Caco-2 (cell line): ENCODE results near the gene ZNF155. TPM values are rescaled to one million over a fixed set of nuclear protein-coding genes. Genes with fewer than 3 reads are reported as not detected.

Experiments used
- Bru-seq: library from RNA; stranded (reverse); fragments of 400-500 nt; gene quantifications from one replicate; lab custom pipeline; 2021; lab: Mats Ljungman, UMichigan
- BruChase-seq, 2 experiments: library from RNA; stranded (reverse); fragments of 400-500 nt; gene quantifications; one replicate each; lab custom pipeline; 2021; lab: Mats Ljungman, UMichigan
- BruUV-seq: library from RNA; stranded (reverse); fragments of 400-500 nt; replicated peaks from 2 replicates; lab custom pipeline; 2021; lab: Mats Ljungman, UMichigan
- CTCF ChIA-PET: fragments of 300-600 bp; sonication (Branson Sonifier 250); formaldehyde crosslinking; loops from one replicate; lab custom pipeline; 2022; ENCODE audit warnings: antibody characterized with exemption; lab: Charles Lee
- POLR2A ChIA-PET: fragments of 300-600 bp; sonication (Branson Sonifier 250); formaldehyde crosslinking; loops from one replicate; lab custom pipeline; 2022; ENCODE audit warnings: antibody characterized with exemption; lab: Charles Lee
- DNase-seq, 2 experiments: peaks; one replicate each; pipeline versions ENCODE4 v3.0.0 to v3.0.0-alpha.2; 2020 to 2022
- H3K27me3 ChIP-seq: replicated peaks from 2 replicates; pipeline ENCODE4 v1.6.0; 2011; ENCODE audit warnings: low read length; ENCODE audit not compliant: control insufficient read depth, insufficient read depth
- H3K36me3 ChIP-seq: 2 replicates; pipeline ENCODE4 v1.5.1; 2011; ENCODE audit warnings: low read length; ENCODE audit not compliant: control insufficient read depth, insufficient read depth
- H3K4me1 ChIP-seq: fragments of 250-450 bp; sonication (Bioruptor Pico); 2 replicates; pipeline ENCODE4 v1.5.1; 2020; ENCODE audit warnings: mild to moderate bottlenecking
- H3K4me3 ChIP-seq: 2 replicates; pipeline ENCODE4 v1.5.1; 2011; ENCODE audit warnings: low read depth, mild to moderate bottlenecking, control low read depth, low read length
- H3K9me3 ChIP-seq: fragments of 250-450 bp; sonication (Bioruptor Pico); 2 replicates; pipeline ENCODE4 v1.5.1; 2020; ENCODE audit warnings: mild to moderate bottlenecking, moderate library complexity
- H3K27ac Mint-ChIP-seq: one replicate; pipeline ENCODE4 v1.8.0; 2022; ENCODE audit warnings: mixed read lengths; ENCODE audit not compliant: unreplicated experiment
- H3K27me3 Mint-ChIP-seq: one replicate; pipeline ENCODE4 v1.8.0; 2022; ENCODE audit warnings: mixed read lengths; ENCODE audit not compliant: insufficient read depth, unreplicated experiment
- H3K36me3 Mint-ChIP-seq: one replicate; pipeline ENCODE4 v1.8.0; 2022; ENCODE audit warnings: mild to moderate bottlenecking, mixed read lengths; ENCODE audit not compliant: insufficient read depth, unreplicated experiment
- H3K4me1 Mint-ChIP-seq: one replicate; pipeline ENCODE4 v1.8.0; 2022; ENCODE audit warnings: low read depth, mixed read lengths; ENCODE audit not compliant: unreplicated experiment
- H3K4me3 Mint-ChIP-seq: one replicate; pipeline ENCODE4 v1.8.0; 2022; ENCODE audit warnings: mild to moderate bottlenecking, moderate library complexity, mixed read lengths; ENCODE audit not compliant: unreplicated experiment
- H3K9me3 Mint-ChIP-seq: one replicate; pipeline ENCODE4 v1.8.0; 2022; ENCODE audit warnings: mixed read lengths; ENCODE audit not compliant: unreplicated experiment
- intact Hi-C: fragments of 100-400 bp; cut with micrococcal nuclease; formaldehyde crosslinking; loops from one replicate; pipeline ENCODE4 v1.10.0; 2022; ENCODE audit not compliant: unreplicated experiment
- long read RNA-seq: library from polyadenylated mRNA; stranded (forward); transcript quantifications from one replicate; pipeline ENCODE4 v2.0.0, GENCODE V29; 2022
- total RNA-seq: library from RNA; stranded (reverse); gene quantifications from 2 replicates; pipeline ENCODE4 v1.2.3, GENCODE V29; 2022
- TF ChIP-seq, protein P1 (sequence below), 2 experiments: fragments of 200-600 bp in 1 of 2; IDR thresholded peaks; 1 replicate in 1 of 2; 2 replicates in 1 of 2; pipeline versions ENCODE4 v1.5.1 to v1.8.0; 2011 to 2022; ENCODE audit warnings: antibody characterized with exemption in 1 of 2, control low read depth in 1 of 2, inconsistent platforms in 1 of 2, low read depth in 1 of 2, low read length in 1 of 2, mild to moderate bottlenecking in 1 of 2, moderate library complexity in 1 of 2; ENCODE audit not compliant: insufficient read depth in 1 of 2, severe bottlenecking in 1 of 2, unreplicated experiment in 1 of 2

Gene ZNF155
- total RNA-seq (9.4 and 10.3 TPM in 2 replicates), Bru-seq, nascent RNA (percentile 75 among the genes with signal in this experiment), BruChase-seq, experiment 1, labeled RNA remaining after a 2-hour chase (percentile 69 among the genes with signal in this experiment), BruChase-seq, experiment 2, labeled RNA remaining after a 6-hour chase (percentile 60 among the genes with signal in this experiment)
- long read RNA-seq, transcript ZNF155-201 (5 exons, 2,596 nt): major isoform, 7 of 18 reads
- long read RNA-seq, partial matches to known transcripts: 1 of 18 reads
- long read RNA-seq, other reads (novel, unspliced or antisense): 6 of 18 reads

- Mint-ChIP-seq H3K4me1 (no peaks in the 10 kb centered on the region), H3K4me3 (peak within 1 kb of the TSS; percentile 99), H3K9me3 (no peaks in the 10 kb centered on the region), H3K27me3 (no peaks in the 10 kb centered on the region), H3K36me3 (no peaks in the 10 kb centered on the region), H3K27ac (peak within 1 kb of the TSS; percentile 95)
- H3K27me3 ChIP-seq: no peaks in the 10 kb centered on the region
- ChIA-PET CTCF (no interaction called here), POLR2A (interaction anchor here (0.7 kb wide), 1 partner anchor 33 kb away, joined by 3 read pairs; the partner anchor contains the start of gene ZNF221)
- TF ChIP-seq, protein P1, sequence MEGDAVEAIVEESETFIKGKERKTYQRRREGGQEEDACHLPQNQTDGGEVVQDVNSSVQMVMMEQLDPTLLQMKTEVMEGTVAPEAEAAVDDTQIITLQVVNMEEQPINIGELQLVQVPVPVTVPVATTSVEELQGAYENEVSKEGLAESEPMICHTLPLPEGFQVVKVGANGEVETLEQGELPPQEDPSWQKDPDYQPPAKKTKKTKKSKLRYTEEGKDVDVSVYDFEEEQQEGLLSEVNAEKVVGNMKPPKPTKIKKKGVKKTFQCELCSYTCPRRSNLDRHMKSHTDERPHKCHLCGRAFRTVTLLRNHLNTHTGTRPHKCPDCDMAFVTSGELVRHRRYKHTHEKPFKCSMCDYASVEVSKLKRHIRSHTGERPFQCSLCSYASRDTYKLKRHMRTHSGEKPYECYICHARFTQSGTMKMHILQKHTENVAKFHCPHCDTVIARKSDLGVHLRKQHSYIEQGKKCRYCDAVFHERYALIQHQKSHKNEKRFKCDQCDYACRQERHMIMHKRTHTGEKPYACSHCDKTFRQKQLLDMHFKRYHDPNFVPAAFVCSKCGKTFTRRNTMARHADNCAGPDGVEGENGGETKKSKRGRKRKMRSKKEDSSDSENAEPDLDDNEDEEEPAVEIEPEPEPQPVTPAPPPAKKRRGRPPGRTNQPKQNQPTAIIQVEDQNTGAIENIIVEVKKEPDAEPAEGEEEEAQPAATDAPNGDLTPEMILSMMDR (IDR thresholded peaks at IDR 0.05; ENCODE audit: insufficient read depth in 1 of 2, low read depth in 1 of 2, low read length in 1 of 2, severe bottlenecking in 1 of 2, unreplicated experiment in 1 of 2): no peak
- intact Hi-C loops: loop anchor here (1.0 to 10.0 kb wide), 7 partner anchors 18 to 181 kb away; partner anchors contain the start of genes ZNF221, ZNF225, ZNF226 and ZNF230
- peak within 1 kb of the TSS; percentile 98 for H3K4me3 ChIP-seq
- H3K9me3 ChIP-seq: no peaks in the 10 kb centered on the region
- peak; percentile 92 to 96 for DNase-seq
- no peaks in the 10 kb centered on the region for H3K4me1 ChIP-seq
- H3K36me3 ChIP-seq: no peaks in the 10 kb centered on the region; the same call in 1 of the 2 replicates
- BruUV-seq: no TSS peak
These were observed at the start of gene ZNF155 for GRCh38 chr19:43983912-43984686. Gene ZNF155 (plus strand): TSS chr19:43984188. CDS start chr19:43988544, 4,356 bp downstream.

- no peaks in the 10 kb centered on the region for H3K27me3 ChIP-seq
- H3K4me1 ChIP-seq: peaks cover 5% of the 10 kb centered on the region; the same call in 1 of the 2 replicates
- peak; percentile 90 to 92 for DNase-seq
- peak within 1 kb of the TSS; percentile 94 for H3K4me3 Mint-ChIP-seq
- H3K4me1 Mint-ChIP-seq: peaks cover 11% of the 10 kb centered on the region
- H3K36me3 Mint-ChIP-seq: peaks cover 16% of the 10 kb centered on the region
- intact Hi-C loops: loop anchor here (1.0 to 5.0 kb wide), 3 partner anchors 16 to 68 kb away; partner anchors contain the start of genes ZNF155, ZNF221 and ZNF230
- POLR2A ChIA-PET: interaction anchor here (0.6 to 1.6 kb wide), 9 partner anchors 16 to 277 kb away, joined by 3 to 10 read pairs (median 4); partner anchors contain the start of genes ZNF221, ZNF224, ZNF226 and ZNF227
- peak within 1 kb of the TSS; percentile 88 for H3K27ac Mint-ChIP-seq
- no peaks in the 10 kb centered on the region; the same call in 1 of the 2 replicates for H3K36me3 ChIP-seq
- CTCF ChIA-PET: interaction anchor here (0.5 to 1.6 kb wide), 4 partner anchors 16 to 378 kb away, joined by 3 to 8 read pairs (median 4); partner anchors contain the start of gene ZNF221
- TF ChIP-seq, protein P1 (IDR thresholded peaks at IDR 0.05; ENCODE audit: insufficient read depth in 1 of 2, low read depth in 1 of 2, low read length in 1 of 2, severe bottlenecking in 1 of 2, unreplicated experiment in 1 of 2): no peak
- peaks cover 11% of the 10 kb centered on the region for H3K9me3 Mint-ChIP-seq
- BruUV-seq: no TSS peak
- H3K27me3 Mint-ChIP-seq: peaks cover under 1% of the 10 kb centered on the region
- peak within 1 kb of the TSS; percentile 52 for H3K4me3 ChIP-seq
- H3K9me3 ChIP-seq: 0 out of 2 replicates have a peak, but pooled peaks cover 6% of the 10 kb centered on the region
These were observed 48.8 kb upstream of the ZNF155 start, which contains the start of gene ZNF45 for GRCh38 chr19:43934985-43935708. Gene ZNF45 (minus strand): TSS chr19:43935282. CDS start chr19:43922185, 13,097 bp downstream.
